GM12892 (cell line): ENCODE data around the gene CRYBG3.

Source experiments
- POLR2A ChIP-seq: IDR thresholded peaks from 2 replicates; pipeline ENCODE4 v1.6.1; 2011; ENCODE audit warnings: low read depth, low read length, control low read depth
- POLR2AphosphoS5 ChIP-seq: IDR thresholded peaks from 2 replicates; pipeline ENCODE4 v1.6.1; 2011; ENCODE audit warnings: low read depth, low read length, control low read depth
- TAF1 ChIP-seq: IDR thresholded peaks from 2 replicates; pipeline ENCODE4 v1.6.1; 2011; ENCODE audit warnings: low read depth, mild to moderate bottlenecking, control low read depth, low read length, borderline replicate concordance

- TF ChIP-seq POLR2AphosphoS5 (no peak), POLR2A (no peak), TAF1 (no peak)
These were observed 13.9 kb downstream of the CRYBG3 start for GRCh38 chr3:97835761-97836160.
